G401.6 (cell line): ENCODE data around the gene ANKRD40.
"Not testable (repeated sequence)": the region's sequence is repeated elsewhere in the genome, so short reads cannot be mapped to it uniquely, and the experiment has no call there.

Experiments used
- FAIRE-seq: peaks from 2 replicates; lab custom pipeline; 2012; peaks lifted over from hg19 to GRCh38; lab: Jason Lieb, UNC

The ANKRD40 gene

DNA sequence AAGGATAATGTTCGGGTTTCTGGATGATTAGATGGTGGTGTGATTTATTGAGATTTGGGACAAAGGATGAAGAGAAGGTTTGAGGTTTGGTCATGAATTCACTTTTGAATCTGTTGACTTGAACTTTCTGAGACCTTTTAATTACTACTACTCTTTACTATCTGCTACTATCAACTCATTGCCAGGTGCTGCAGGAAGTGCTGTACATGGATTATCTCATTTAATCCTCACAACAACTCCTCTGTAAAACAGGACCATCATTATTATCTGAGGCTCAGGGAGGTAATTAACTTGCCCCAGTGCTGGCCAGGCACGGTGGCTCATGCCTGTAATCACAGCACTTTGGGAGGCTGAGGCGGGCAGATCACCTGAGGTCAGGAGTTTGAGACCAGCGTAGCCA, 2.9 kb upstream of the ANKRD40 start:
- no peak for FAIRE-seq

GRCh38 chr17:50710025-50710424, 2.3 kb upstream of the ANKRD40 start:
- FAIRE-seq: no peak

- not testable (repeated sequence) for FAIRE-seq
Measured at GRCh38 chr17:50709053-50709452, 1.3 kb upstream of the ANKRD40 start.

DNA sequence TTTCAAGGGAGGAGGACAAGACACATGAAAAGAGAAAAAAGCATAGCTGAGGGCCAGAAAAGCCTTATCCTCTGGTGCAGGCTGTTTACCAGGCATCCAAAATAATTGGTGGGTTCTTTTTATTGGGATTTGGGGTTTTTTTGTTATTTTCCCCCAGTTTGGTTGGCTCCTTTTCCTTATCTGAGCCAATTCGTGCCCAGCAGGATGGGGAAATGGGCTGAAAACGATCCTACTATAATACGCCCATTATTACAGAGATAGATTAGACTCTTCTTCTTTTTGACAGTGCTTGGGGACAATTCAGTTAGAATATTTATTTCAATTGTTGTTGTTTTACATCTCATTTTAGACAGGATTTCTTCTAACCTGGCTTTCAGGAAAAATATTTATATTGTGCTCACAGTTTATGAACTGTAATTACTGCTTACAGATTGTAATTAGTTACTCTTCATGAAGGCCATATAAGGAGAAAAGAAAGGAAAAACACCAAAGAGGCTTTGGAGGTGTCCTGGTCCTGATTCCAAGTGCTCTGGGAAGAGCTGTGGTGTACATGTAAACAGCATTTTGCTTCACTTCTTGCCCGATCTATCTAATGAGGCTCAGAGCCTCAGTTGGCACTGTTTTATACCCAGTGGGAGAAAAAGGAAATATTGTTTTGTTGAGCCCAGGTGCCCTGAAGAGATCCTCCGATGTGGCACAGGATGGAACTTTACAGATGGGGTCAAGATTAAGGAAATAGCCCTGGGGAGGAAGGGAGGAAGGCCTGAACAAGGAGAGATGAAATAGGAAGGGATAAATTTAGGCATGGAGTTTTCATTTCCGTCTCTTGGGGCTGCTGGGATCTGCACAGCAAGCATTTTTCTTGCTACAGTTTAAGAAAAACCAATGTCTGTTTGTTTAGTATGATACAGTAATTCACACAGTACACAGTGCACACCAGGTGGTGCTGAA, 611 bp upstream of the ANKRD40 start:
- FAIRE-seq: no peak

DNA sequence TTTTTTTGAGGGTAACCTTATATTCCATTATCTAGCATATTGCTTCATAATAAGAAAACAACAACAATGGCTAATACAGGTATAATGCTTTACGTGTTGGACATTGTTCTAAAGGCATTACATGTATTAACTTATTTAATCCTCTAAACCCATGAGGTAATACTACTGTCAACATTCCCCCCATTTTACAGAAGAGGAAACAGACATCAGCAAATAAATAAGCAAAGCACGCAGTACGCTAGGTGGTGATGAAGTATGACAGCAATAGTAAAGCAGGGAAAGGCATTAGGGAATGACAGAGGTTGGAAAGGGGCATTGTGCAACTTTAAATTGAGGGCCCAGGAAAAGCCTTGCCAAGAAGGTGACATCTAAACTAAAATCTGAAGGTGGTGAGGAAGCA, 4.6 kb downstream of the ANKRD40 start:
- no peak for FAIRE-seq

GRCh38 chr17:50699410-50699809, 8.3 kb downstream of the ANKRD40 start:
- no peak for FAIRE-seq

- FAIRE-seq: no peak
Measured at GRCh38 chr17:50697663-50698272, 9.9 kb downstream of the ANKRD40 start.

DNA sequence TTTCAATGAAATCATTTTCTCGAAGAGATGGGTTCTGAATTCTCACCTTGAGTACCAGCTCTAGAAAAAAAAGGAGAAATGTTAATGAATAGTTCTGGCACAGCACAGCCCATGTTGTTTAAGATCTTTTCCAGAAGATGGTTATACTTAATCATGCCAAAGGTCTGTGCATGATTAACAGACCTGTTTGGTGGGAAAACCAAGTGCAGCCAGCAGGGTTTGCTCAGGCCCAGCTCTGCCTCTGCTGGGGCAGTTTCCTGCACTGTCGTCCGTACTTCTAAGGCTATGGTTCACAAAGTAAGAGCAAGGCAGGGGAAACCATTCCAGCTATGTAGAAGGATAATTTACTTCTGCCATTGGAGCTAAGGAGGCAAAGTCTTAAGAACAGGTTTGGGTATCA, 10.7 kb downstream of the ANKRD40 start:
- FAIRE-seq: no peak

DNA sequence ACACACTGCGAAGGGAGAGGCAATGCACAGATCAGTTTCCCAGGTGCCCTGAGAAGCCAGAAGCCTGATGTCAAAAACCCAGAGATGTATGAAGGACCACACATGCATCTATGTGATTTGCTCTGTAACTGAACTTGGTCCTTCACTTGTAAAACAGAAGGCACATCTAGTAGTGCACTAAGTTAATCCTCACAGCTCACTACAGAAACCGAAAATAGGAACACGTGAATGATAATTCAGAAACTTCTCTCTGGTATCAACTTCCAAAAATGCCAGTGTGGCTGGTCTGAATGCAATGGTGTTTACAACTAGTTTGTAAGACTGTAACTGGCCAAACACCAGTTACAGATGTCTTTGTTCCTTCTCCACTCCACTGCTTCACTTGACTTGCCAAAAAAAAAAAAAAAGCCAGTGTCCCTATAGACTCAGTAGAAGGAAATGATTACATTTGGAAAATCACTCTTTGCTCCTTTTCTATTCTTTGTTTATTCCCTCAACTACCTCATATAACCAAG, 11.3 kb downstream of the ANKRD40 start:
- no peak for FAIRE-seq

DNA sequence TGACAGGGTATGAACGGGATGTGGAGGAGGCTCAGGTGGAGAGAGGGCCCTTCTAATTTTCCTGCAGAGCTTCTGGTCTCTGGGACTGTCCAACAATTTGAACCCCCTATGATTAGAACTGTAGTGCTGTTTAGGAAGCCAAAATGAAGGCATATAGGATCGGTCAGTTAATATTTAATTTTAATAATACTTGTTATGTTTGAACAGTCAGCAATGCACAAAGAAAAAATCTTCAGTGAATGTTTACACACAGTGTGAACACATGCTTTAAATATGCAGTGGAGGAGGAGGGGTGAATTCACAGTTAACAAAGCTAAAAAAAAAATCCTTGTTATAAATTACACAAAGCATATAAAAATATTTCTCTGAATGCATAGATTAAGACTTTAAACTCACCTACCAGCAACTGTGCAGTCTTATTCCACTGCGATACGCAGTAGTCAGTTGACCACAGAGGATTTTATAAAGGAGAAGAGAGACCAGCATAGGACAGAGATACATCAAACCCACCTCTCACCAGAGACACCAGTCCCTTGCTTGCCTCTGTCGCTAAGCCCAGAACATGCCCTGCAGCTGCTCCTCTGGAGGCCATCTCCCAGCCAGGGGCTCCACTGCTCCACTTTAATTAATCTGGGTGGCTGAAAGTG, 14.6 kb downstream of the ANKRD40 start:
- no peak for FAIRE-seq

DNA sequence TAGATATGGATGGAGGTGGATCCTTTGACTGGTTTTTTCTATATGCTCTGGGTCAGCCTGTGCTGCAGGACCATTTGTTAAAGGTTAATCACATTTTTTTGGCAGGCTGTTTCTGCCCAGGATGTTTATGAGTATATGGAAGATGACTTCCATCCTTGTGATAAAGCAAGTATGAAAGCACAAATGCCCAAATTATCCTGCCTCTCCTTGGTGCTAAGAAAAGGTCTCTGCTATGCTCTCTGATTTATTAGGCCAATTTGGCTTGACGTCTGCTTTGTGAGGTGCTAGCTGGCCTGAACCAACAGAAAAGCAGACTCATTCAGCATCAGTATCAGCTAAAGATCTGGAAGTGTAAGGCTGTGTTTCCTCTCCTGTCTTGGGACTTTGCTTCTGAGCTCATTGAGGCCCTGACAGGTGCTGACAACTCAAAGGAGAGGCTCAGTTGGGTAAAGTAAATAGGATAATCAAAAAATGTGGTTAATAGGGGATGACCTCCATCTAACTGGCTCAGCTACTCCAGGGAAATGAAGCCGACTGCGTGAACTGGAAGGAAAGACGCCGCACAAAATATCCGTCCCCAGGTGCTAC, 15.2 kb downstream of the ANKRD40 start:
- no peak for FAIRE-seq

DNA sequence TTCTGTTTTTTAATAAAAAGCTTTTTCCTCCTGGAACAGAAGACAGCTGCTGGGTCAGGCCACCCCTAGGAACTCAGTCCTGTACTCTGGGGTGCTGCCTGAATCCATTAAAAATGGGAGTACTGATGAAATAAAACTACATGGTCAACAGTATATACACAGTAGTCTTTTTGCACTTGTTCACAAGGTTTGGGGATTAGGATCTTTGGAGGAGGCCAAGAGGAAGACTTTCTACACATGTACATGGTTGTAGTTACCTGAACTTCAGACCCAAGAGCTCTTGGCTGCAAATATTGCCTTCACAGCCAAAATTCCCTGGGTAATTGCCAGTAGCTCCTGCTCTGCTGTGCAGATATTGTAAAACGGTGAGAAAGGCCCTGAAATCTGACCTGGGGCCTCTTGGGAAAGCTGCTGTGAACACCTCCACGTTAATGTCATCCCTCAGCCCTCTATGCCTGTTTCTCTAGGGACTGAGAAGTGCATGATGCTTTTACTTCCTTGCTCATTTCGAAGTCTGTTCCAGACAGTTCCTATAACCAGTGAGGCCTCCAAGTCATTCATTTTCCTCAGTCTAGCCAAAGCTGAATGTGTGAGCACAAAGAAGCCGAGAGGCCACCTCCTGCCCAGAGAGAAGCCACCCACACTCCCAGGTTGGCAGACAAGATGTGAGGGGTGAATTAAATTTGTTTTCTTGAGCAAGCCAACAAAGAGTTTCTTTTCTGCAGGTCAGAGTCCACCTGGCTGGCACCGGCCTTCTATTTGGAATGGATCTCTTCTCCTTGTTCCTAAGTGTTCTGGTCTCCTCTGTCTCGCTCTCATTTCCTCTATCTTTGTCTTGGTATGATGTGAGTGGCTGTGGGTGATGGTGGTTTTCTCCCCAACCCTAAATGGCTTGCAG, 15.9 kb downstream of the ANKRD40 start:
- no peak for FAIRE-seq

GRCh38 chr17:50690887-50691549, 16.7 kb downstream of the ANKRD40 start:
- no peak for FAIRE-seq

DNA sequence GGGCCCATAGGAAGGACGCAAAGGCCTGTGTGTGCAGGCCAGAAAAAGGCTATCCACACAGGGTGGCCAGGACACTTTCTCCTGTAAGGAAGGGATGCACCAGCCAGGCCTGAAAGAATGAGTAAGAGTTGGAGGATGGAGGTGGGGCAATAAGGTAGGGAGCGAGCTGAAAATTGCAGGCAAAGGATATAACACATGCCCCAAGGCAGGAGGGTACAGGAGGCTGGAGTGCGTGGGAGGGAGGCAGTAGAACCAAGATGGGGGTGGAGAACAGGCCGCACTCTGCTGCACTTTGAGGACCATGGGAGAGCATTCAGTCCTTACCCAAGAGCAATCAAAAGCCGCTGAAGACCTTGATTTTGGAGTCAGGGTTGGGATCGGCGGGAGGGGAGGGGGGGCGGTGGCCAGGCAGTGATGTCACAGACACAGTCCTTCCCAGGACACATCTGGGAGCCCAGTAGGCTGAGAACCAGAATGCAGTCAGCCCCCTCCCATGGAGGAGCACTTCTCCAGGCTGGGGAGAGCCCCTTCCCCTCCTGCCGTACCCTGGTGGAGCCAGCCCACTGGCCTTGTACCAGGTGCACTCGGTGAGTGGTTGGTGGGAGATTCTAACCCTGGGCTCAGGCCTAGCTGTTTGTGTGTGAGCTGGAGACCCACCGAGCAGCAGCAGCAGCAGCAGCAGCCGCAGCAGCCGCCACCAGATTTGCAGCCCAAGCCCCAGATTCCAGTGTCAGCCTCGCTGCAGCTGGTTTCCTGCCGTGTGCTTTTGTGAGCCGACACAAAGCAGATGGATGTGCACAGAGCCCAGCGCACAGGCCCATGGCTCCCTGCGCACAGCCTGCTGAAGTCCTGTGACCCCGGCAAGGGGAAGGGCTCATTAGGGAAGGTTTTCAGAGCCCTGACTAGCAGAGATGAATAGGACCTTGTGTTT, 17.5 kb downstream of the ANKRD40 start:
- FAIRE-seq: no peak

DNA sequence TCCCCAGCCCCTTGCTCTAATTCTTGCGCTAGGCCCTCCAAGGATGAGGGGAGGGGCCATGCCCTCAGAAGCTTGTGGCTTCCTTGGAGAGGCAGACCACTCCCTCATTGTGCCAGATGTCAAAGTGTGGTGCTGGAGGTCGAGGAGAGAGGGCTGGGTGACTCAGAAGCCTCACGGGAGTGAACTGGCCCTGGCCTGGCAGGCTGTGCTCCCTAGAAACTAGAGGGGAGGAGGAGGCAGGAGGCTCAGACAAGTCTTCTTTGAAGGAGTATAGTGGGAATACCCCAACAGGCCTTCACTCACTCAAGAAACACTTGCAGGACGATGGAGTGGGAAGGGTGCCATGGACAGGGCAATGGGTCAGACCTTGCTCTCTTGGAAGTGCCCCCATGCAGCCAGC, 18.5 kb downstream of the ANKRD40 start:
- FAIRE-seq: no peak

GRCh38 chr17:50688245-50688644, 19.5 kb downstream of the ANKRD40 start:
- no peak for FAIRE-seq

DNA sequence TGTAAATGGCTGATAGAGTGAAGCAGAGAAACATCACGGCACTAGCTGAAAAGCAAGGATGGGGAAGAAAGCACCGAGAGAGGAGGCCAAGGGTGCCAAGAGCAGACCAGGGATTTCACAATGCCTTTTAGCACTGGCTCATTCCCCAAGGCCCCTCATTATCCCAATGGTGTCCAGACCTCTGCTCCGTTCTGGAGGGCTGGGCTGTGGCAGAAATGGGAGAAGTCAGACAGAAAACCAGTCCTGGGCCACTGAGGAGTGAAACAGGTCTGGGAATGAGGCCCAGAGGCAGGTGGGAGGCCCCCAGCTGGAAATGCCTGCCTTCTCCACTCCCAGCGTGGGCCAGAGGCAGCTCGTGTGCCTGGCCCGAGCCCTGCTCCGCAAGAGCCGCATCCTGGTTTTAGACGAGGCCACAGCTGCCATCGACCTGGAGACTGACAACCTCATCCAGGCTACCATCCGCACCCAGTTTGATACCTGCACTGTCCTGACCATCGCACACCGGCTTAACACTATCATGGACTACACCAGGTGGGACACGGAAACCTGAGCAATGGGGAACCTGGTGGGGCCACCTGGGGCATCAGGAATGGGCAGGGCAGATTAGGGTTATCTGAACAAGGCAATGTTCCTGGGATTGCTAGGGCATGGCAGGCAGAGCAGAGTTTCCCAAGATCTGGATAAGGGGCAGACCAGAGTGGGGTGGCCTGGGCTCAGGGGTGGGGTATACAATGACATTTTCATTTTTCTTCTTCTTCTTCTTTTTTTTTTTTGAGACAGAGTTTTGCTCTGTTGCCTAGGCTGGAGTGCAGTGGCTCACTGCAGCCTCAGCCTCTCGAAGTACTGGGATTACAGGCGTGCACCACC, 20.3 kb downstream of the ANKRD40 start:
- no peak for FAIRE-seq

- FAIRE-seq: no peak
Measured at GRCh38 chr17:50686494-50687199, 21.1 kb downstream of the ANKRD40 start.
